Fibroblast of lung (primary cell): ENCODE data around the gene SEPTIN8.

Source experiments
- EZH2 ChIP-seq: IDR thresholded peaks from 2 replicates; pipeline ENCODE4 v1.5.1; 2012; ENCODE audit warnings: low read length, control low read depth, mild to moderate bottlenecking; ENCODE audit errors: missing control alignments
- TF ChIP-seq, protein P1 (sequence below), 2 donors: IDR thresholded peaks in 1 of 2; conservative IDR thresholded peaks in 1 of 2; 1 replicate in 1 of 2; 2 replicates in 1 of 2; pipeline ENCODE4 v1.5.1; 2011 to 2012; ENCODE audit warnings: low read length in 2 of 2, control low read depth in 1 of 2, inconsistent platforms in 1 of 2, low read depth in 1 of 2, mild to moderate bottlenecking in 1 of 2

DNA sequence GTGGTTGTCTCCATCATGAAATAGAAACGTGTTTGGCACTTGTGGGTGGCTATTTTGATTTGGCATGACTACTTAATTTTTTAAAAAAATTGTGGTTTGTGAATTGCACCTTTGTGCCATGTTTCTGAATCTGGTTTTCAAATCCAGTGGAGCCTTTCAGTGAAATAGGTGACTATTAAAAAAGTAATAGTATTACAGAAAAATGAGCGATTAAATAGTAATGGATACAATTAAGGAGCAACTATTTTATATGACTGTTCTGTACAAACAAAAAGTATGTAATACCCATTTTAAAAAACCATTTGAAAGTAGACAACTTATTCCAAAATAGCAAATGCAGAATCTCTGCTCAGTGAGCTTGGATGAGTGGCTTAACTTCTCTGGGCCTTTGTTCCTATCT is 39.0 kb upstream of the SEPTIN8 start:
- TF ChIP-seq EZH2 = no peak
- TF ChIP-seq, protein P1, sequence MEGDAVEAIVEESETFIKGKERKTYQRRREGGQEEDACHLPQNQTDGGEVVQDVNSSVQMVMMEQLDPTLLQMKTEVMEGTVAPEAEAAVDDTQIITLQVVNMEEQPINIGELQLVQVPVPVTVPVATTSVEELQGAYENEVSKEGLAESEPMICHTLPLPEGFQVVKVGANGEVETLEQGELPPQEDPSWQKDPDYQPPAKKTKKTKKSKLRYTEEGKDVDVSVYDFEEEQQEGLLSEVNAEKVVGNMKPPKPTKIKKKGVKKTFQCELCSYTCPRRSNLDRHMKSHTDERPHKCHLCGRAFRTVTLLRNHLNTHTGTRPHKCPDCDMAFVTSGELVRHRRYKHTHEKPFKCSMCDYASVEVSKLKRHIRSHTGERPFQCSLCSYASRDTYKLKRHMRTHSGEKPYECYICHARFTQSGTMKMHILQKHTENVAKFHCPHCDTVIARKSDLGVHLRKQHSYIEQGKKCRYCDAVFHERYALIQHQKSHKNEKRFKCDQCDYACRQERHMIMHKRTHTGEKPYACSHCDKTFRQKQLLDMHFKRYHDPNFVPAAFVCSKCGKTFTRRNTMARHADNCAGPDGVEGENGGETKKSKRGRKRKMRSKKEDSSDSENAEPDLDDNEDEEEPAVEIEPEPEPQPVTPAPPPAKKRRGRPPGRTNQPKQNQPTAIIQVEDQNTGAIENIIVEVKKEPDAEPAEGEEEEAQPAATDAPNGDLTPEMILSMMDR (conservative IDR thresholded peaks at IDR 0.05 in 1 of 2, IDR thresholded peaks at IDR 0.05 in 1 of 2; ENCODE audit: low read depth in 1 of 2, low read length in 2 of 2) = no peak
